Hindlimb muscle (tissue), 1 donor: Measurements from ENCODE around the gene PDPN. TPM values are rescaled to one million over a fixed set of nuclear protein-coding genes. Genes with fewer than 3 reads are reported as not detected.

Source experiments
- DNase-seq: peaks from one replicate; pipeline ENCODE4 v3.0.0-alpha.2; 2013
- polyA plus RNA-seq: library from polyadenylated mRNA; unstranded; fragments of 120-200 nt; gene quantifications from one replicate; pipeline ENCODE4 v1.2.1, GENCODE V29; 2013; ENCODE audit not compliant: insufficient read length

Gene PDPN
- polyA plus RNA-seq, 1 donor = 29.8 TPM

GRCh38 chr1:13618483-13618882 is 34.9 kb downstream of the PDPN start:
- no peak for DNase-seq

DNA sequence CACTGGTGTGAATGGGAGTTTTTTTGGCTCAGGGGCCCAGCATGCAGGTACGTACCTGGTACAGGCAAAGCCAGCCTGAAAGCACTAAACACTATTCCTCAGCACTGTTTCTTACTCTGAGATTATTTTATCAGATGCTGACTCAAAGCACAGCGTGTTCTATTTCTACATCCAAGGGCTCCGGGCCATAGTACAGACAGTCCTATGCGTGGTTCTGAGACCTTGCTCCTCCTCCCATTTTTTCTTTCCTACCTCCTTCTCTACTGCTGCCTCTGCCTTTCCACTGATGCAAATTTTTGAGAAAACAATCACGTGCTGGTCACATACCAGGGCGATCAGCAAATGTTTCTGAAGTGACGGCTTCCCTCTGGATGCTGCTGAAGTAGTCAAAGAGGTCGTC is 36.3 kb downstream of the PDPN start:
- no peak for DNase-seq

DNA sequence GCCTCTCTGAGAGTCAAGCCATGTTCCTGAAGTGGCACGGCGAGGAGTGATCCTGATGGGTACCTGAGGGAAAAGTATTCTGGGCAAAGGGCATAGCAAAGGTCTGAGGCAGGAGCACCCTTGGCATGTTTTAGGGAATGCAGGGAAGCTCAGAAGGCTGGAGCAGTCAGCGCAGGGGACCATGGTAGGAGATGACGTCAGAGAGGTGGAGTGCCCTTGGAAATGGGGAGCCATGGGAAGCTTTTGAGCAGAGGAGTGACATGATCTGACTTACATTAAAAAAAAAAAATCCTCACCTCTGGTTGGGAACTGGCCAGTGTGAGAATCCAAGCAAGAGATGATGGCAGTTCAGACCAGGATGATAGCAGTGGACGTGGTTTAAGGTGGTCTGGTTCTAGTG is 37.2 kb downstream of the PDPN start:
- DNase-seq = no peak

DNA sequence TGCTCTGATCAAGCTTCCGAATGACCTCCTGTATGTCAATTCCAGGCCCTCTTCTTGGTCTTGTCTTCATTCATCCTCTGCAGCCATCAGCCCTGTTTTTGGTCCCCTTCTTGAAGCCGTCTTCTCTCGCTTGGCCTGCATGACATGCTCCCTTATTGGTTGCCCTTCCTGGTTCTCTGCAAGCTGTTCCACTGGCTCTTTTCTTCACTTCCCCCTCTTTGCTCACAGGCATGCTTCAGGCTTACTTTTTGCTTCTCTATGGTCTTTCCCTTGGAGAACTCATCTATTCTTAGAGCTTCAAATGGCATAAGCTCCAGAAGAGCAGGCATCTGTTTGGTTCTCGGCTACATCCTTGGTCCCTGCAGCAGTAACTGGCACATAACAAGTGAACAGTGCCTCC is 38.8 kb downstream of the PDPN start:
- no peak for DNase-seq

- DNase-seq = no peak
These were observed 39.5 kb downstream of the PDPN start for GRCh38 chr1:13623021-13623637.

- DNase-seq = no peak
These were observed 40.9 kb downstream of the PDPN start for GRCh38 chr1:13624526-13624925.

DNA sequence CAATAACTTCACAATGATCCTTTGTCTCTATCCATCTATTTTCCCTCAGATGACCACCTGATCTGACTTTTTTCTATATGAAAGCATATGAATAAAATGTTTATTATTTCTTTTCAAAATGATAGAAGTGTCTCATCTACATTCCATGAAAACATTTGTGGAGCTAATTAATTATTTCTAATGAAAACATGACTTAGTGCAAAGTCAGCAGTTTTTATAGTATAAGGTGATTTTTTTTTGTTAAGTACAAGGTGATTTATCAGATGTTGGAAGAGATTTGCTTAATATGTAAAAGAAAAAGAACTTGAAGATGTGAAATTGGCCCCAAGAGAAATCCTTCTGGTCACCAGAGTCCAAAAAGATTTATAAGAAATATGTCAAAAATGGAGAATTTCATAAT is 43.5 kb downstream of the PDPN start:
- no peak for DNase-seq

DNA sequence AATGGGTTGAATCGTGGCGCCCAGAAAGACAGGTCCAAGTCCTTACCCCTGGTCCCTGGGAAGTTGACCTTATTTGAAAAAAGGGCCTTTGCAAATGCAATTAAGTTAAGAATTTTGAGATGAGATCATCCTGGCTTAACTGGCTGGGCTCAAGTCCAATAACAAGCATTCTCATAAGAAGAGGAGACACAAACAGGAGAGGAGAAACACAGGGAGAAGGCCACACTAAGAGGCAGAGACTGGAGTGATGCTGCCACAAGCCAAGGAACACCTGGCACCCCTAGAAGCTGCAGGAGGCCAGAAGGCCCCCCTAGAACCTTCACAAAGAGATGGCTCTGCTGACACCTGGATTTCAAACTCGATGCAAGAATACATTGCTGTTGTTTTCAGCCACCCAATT is 44.6 kb downstream of the PDPN start:
- no peak for DNase-seq

- DNase-seq = no peak
These were observed 45.1 kb downstream of the PDPN start for GRCh38 chr1:13628711-13629110.

GRCh38 chr1:13642306-13643004 is 58.8 kb downstream of the PDPN start:
- no peak for DNase-seq

DNA sequence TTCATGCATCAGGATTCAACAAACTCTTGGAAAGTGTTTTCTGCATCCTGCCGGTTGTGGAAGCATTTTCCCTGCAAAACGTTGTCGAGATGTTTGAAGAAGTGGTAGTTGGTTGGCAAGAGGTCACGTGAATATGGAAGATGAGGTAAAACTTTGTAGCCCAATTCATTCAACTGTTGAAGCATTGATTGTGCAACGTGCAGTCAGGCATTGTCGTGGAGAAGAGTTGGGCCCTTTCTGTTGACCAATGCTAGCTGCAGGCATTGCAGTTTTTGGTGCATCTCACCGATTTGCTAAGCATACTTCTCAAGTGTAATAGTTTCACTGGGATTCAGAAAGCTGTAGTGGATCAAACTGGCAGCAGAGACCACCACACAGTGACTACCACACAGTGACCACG is 59.4 kb downstream of the PDPN start:
- DNase-seq = no peak

- no peak for DNase-seq
These were observed 62.9 kb downstream of the PDPN start for GRCh38 chr1:13646521-13646920.

GRCh38 chr1:13651279-13651678 is 67.6 kb downstream of the PDPN start:
- DNase-seq = no peak

- DNase-seq = no peak
These were observed 68.6 kb downstream of the PDPN start for GRCh38 chr1:13652238-13652637.

GRCh38 chr1:13661539-13661938 is 77.9 kb downstream of the PDPN start:
- peak; percentile 13 for DNase-seq

DNA sequence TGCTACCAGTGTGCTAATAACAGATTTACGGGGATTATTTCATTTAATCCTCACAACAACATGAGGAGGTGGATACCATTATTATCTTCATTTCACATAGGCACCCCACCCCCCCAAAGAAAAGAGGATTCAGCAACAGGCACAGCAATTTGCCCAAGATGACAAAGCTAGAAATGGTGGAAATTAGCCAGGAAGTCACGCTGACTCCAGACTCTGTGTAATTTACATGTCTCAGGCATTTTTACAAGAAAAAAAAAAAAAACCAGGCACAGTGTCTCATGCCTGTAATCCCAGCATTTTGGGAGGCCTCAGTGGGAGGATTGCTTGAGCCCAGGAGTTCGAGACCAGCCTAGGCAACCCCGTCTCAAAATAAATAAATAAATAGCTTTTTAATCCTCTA is 78.9 kb downstream of the PDPN start:
- DNase-seq = peak; percentile 7

DNA sequence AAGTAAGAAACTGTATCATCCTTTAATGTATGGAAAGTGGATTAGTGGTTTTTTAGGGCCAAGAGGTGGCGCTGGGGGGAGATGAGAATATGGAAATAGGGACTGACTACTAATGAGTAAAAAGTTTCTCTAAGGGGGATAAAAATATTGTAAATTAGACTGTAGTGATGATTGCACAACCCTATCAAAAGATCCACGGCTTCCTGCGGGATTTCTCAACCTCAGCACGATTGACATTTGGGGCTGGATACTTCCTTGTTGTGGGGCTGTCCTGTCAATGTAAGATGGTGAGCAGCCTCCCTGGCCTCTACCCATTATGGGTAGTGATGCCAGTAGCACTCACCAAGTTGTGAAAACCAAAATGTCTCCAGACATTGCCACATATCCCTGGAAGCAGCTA is 80.3 kb downstream of the PDPN start:
- DNase-seq = no peak

DNA sequence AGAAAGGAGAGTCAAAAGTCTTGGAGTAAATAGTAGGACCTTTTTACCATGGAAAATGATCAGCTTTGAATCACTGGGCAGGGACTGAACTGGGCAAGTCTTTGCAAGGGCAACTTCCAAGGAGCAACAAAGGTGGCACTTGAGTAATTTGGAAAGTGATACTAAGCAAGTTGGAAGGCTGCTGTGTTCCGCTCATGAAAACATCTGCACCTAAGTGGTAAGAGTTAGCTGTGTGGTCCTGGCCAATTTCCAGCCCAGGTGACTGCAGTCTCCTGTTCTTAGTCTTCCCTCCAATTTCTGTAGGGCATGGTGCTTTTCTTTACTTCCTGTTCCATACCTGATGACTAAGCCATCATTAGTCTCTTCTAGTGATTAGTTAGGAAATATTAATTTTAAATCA is 80.8 kb downstream of the PDPN start:
- no peak for DNase-seq

DNA sequence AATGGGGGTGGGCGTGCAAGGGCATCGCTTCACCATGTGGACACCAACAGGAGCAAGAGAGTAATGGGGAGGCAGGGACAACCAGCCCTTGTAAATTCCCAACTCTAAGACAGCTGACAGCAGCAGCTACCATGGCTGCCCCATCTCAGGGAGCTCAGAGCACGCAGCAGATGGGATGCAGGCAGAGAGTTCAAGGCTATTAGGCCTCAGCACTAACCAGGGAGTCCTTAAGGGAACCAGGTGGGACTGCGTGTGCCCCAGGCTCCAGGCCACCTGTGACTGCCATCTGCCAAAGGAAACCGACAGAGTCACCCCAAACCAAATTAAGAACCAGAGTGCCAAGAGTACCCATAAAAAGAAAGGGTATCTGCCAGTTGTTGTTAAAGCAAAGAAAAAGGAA is 82.7 kb downstream of the PDPN start:
- no peak for DNase-seq

Other genes starting within 250 kb of the PDPN start
- not detected for gene PRAMEF14, start 236.7 kb upstream of the PDPN start, polyA plus RNA-seq
- not detected for gene PRAMEF19, start 211.9 kb upstream of the PDPN start, polyA plus RNA-seq
- not detected for gene PRAMEF17, start 194.2 kb upstream of the PDPN start, polyA plus RNA-seq
- gene PRAMEF20, start 173.4 kb upstream of the PDPN start, polyA plus RNA-seq = not detected
- 31.8 TPM for gene LRRC38, start 69.8 kb upstream of the PDPN start, polyA plus RNA-seq
- gene PRDM2, start 116.4 kb downstream of the PDPN start, polyA plus RNA-seq = 38.9 TPM